Prostate gland (tissue), 2 donors: ENCODE measurements around the gene ZBTB7C. TPM values are rescaled to one million over a fixed set of nuclear protein-coding genes. Genes with fewer than 3 reads are reported as not detected.

Source experiments
- DNase-seq: peaks from one replicate; pipeline ENCODE4 v3.0.0-alpha.2; 2019; ENCODE audit warnings: low spot score
- H3K27ac ChIP-seq, 2 donors: fragments of 200-600 bp; sonication (generic); 2 replicates each; pipeline ENCODE4 v1.5.1; 2017 to 2019
- H3K27me3 ChIP-seq: fragments of 200-600 bp; sonication (generic); replicated peaks from 2 replicates; pipeline ENCODE4 v1.5.1; 2019; ENCODE audit not compliant: insufficient read depth
- H3K36me3 ChIP-seq, 2 donors: fragments of 200-600 bp; sonication (generic); 1 replicate in 1 of 2; 2 replicates in 1 of 2; pipeline versions ENCODE4 v1.5.1 to v1.8.1; 2017 to 2019
- H3K4me1 ChIP-seq: fragments of 200-600 bp; sonication (generic); replicated peaks from 2 replicates; pipeline ENCODE4 v1.5.1; 2019
- H3K4me3 ChIP-seq, 2 donors: fragments of 200-600 bp; sonication (generic); 2 replicates each; pipeline ENCODE4 v1.5.1; 2017 to 2019
- H3K9me3 ChIP-seq: fragments of 200-600 bp; sonication (generic); 2 replicates; pipeline ENCODE4 v1.5.1; 2017
- POLR2A ChIP-seq: fragments of 450-650 bp; IDR thresholded peaks from one replicate; pipeline ENCODE4 v1.6.1; 2016; ENCODE audit warnings: antibody characterized with exemption, mild to moderate bottlenecking
- POLR2AphosphoS5 ChIP-seq: sonication (generic); formaldehyde crosslinking; IDR thresholded peaks from one replicate; pipeline ENCODE4 v1.6.1; 2017; ENCODE audit warnings: antibody characterized with exemption
- WGBS: methylation state at CpG from one replicate; pipeline ENCODE4 v1.1.5; 2018; 5-methylcytosine and 5-hydroxymethylcytosine counted together
- intact Hi-C: fragments of 100-400 bp; cut with DNase I; formaldehyde crosslinking; loops from one replicate; pipeline ENCODE4 v1.14.2; 2022
- total RNA-seq, 2 donors: library from RNA; depleted of rRNA; stranded (reverse); fragments of >200 nt; gene quantifications; one replicate each; pipeline ENCODE4 v1.1.0, GENCODE V29; 2016
- TF ChIP-seq, protein P1 (sequence below), 4 experiments: fragments of 200-600 bp in 2 of 4; fragments of 450-650 bp in 2 of 4; sonication (generic) in 2 of 4; IDR thresholded peaks; 1 replicate in 3 of 4; 2 replicates in 1 of 4; pipeline ENCODE4 v1.5.1; 2016 to 2019; ENCODE audit warnings: antibody characterized with exemption in 4 of 4, mild to moderate bottlenecking in 2 of 4, moderate library complexity in 2 of 4

Gene ZBTB7C
- total RNA-seq, 2 donors from 2014 or later = 14.7 to 48.9 TPM

DNA sequence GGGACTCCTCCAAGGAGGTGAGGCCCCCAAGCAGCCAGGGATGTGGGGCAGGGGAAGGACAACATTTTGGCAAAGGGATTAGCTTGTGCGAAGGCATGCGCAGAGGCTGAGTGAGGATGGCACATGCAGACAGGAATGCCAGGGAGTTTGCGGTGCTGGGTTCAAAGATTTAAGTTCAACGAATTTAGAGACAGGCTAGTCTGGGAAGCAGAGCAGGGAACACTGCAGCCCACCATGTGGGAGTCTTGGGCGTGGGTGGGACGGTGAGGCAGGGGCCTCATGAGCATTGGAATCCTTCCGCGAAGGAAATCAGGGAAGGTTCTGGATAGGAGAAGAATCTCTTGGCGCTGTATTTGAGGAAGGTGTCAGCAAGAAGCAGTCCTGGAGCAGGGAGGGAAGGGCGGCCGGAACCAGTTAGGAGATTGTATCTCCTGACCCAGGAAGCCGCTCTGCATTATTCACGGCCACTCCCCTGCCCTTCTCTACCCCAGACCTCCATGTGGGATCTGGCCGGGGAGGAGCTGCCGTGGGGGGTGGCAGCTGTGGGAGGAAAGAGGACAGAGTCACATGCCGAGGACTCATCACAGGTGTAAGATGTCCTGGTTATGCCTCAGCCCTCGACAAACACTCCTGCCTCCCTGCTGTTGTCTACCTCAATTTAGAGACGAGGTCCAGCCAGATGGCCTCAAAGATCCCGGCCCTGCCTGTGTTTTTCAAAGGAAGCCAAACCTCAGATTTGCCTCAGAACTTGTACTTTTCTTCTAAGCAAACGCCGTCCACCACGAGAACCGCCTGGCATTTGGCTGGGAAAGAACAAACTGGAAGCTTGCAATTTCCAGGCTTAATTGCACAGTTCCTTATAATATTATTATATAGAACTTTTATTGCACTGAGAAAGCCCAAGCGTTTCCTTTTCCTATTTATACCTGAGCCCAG, 355.0 kb downstream of the ZBTB7C start:
- Histone ChIP-seq H3K4me3 (no peak overlapping the region), H3K4me1 (no peaks in the 10 kb centered on the region), H3K27ac (no peak overlapping the region), H3K36me3 (no peaks in the 10 kb centered on the region), H3K27me3 (no peaks in the 10 kb centered on the region), H3K9me3 (no peaks in the 10 kb centered on the region)
- DNase-seq = no peak
- no peak for TF ChIP-seq POLR2A
- WGBS = 68% methylated on average over 24 of the region's 24 CpGs
- intact Hi-C loops = no loop called here

DNA sequence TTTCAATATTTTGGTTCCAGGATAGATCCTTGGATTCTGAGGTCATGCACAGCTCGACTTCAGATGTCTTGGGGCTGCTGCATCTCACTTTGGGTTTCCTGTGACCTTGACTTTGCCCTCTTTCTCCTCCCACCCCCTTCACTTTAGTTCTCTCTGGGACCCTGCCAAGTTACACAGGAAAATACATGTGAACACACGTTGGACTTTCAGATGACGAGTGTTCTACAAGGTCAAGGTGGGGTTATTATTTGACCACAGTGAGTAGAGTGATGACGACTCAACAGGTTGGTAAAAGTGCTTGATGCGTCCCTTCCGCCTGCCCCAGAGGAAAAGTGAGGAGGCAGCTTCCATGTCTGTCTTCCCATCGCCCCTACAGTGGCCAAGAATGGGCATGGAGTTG, 356.3 kb downstream of the ZBTB7C start:
- no peaks in the 10 kb centered on the region for H3K4me1 ChIP-seq
- H3K27me3 ChIP-seq = no peaks in the 10 kb centered on the region
- no peak for DNase-seq
- no peak overlapping the region for H3K27ac ChIP-seq
- H3K4me3 ChIP-seq = no peak overlapping the region
- 69% methylated on average over 7 of the region's 7 CpGs for WGBS
- intact Hi-C loops = no loop called here
- no peaks in the 10 kb centered on the region for H3K36me3 ChIP-seq
- no peaks in the 10 kb centered on the region for H3K9me3 ChIP-seq
- TF ChIP-seq, protein P1, sequence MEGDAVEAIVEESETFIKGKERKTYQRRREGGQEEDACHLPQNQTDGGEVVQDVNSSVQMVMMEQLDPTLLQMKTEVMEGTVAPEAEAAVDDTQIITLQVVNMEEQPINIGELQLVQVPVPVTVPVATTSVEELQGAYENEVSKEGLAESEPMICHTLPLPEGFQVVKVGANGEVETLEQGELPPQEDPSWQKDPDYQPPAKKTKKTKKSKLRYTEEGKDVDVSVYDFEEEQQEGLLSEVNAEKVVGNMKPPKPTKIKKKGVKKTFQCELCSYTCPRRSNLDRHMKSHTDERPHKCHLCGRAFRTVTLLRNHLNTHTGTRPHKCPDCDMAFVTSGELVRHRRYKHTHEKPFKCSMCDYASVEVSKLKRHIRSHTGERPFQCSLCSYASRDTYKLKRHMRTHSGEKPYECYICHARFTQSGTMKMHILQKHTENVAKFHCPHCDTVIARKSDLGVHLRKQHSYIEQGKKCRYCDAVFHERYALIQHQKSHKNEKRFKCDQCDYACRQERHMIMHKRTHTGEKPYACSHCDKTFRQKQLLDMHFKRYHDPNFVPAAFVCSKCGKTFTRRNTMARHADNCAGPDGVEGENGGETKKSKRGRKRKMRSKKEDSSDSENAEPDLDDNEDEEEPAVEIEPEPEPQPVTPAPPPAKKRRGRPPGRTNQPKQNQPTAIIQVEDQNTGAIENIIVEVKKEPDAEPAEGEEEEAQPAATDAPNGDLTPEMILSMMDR (IDR thresholded peaks at IDR 0.05) = no peak
- TF ChIP-seq POLR2A (no peak), POLR2AphosphoS5 (no peak)

DNA sequence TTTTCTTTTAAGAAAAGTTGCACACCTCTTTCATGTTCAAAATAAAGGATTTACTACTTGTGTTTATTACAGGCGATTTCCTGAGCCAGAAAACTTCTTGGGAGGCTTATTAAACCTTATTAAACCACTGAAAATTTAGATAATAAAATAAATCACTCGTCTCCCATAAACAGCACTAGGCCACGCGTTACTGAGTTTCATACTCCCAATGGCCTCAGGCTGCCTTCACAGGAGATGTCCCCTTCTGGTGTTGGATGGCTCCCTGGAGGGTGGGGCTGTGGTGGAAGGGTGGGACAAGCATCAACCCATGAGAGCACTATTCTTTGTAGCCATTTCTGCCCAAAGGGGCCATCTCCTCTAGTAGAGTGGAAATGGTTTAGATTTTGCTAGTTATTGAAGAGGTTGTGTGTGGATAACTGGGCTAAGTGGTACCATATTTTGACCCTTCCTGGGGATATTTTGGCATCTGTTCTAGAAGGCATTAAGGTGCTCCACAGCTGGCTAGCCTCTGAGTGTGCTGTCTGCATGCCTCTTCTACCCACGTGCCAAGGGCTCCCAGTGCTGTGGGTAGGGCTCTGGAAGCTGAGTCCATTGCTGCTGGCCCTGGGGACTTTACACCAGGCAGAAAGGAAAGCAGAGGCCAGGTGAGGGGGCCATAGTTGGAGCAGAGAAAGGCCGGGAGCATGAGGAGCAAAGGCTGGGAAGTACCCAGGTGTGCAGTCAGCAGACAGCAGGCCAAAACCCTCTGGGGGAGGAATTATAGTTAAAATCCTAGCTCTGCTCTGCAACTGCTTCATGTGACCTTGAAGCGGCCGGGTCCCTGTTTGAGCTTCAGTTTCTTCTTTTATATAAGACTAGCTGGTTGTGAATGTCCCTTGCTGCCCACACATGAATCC, 357.0 kb downstream of the ZBTB7C start:
- WGBS = 61% methylated on average over 8 of the region's 8 CpGs
- Histone ChIP-seq H3K9me3 (no peaks in the 10 kb centered on the region), H3K27me3 (no peaks in the 10 kb centered on the region), H3K36me3 (no peaks in the 10 kb centered on the region), H3K4me1 (no peaks in the 10 kb centered on the region), H3K27ac (no peak overlapping the region), H3K4me3 (no peak overlapping the region)
- intact Hi-C loops = no loop called here
- DNase-seq = no peak
- TF ChIP-seq, protein P1 (IDR thresholded peaks at IDR 0.05) = no peak
- no peak for TF ChIP-seq POLR2A
- no peak for TF ChIP-seq POLR2AphosphoS5

DNA sequence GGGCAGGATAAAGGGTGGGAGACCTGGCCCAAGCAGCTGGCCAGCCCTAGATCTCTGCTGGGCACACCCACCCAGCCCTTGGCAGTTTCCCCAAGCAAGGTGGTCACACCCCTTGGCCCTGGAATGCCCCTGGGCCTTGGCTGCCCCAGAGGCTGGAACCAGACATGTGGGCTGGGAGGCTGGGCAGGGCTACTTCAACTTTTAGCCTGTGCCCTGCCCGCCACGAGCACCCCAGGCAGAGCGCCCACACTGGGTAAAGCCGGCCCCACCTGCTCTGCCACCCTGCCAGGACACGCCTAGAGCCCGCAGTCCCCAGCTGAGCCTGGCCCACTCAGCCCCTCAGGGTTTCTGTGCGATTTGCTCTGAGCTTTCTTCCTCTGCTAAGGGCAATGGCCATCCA, 359.0 kb downstream of the ZBTB7C start:
- Histone ChIP-seq H3K4me3 (no peak overlapping the region), H3K27me3 (no peaks in the 10 kb centered on the region), H3K9me3 (no peaks in the 10 kb centered on the region), H3K4me1 (no peaks in the 10 kb centered on the region), H3K36me3 (no peaks in the 10 kb centered on the region), H3K27ac (no peak overlapping the region)
- intact Hi-C loops = no loop called here
- peak; percentile 28 for DNase-seq
- TF ChIP-seq POLR2A (peak; percentile 34), POLR2AphosphoS5 (no peak)
- TF ChIP-seq, protein P1 (IDR thresholded peaks at IDR 0.05) = no peak
- WGBS = 50% methylated on average over 7 of the region's 7 CpGs

DNA sequence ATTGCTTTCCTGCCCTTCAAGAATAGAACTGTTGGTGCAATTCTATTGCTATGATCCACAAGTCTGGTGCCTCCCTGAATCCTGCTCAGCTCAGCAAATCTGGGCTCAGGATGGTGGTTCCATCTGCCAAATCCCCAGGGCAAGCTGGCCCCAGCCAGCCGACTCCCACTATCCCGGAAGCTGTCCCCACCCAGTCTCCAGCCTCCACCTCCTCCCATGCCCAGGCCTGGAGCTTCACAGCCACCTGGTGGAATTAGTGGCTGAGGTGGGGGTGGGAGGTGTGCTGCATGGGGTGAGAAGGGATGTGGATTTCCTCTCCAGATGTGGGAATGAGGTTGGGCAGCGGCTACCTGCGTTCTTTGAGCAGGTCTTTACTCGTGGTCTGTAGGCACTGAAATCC, 359.4 kb downstream of the ZBTB7C start:
- H3K27me3 ChIP-seq = no peaks in the 10 kb centered on the region
- no peak overlapping the region for H3K27ac ChIP-seq
- WGBS = 56% methylated on average over 5 of the region's 5 CpGs
- H3K4me1 ChIP-seq = no peaks in the 10 kb centered on the region
- intact Hi-C loops = no loop called here
- H3K36me3 ChIP-seq = no peaks in the 10 kb centered on the region
- no peaks in the 10 kb centered on the region for H3K9me3 ChIP-seq
- no peak for TF ChIP-seq POLR2AphosphoS5
- TF ChIP-seq, protein P1 (IDR thresholded peaks at IDR 0.05) = peak in 1 of 4 experiments; percentile 5
- no peak for DNase-seq
- H3K4me3 ChIP-seq = no peak overlapping the region
